HG02588 (cell line): ENCODE results near the gene PTMS.

Source experiments
- ATAC-seq: cut with Tn5 transposase; IDR thresholded peaks from one replicate; pipeline ENCODE4 v1.9.1; 2021; ENCODE audit warnings: mild to moderate bottlenecking, moderate library complexity; ENCODE audit not compliant: unreplicated experiment

The PTMS gene

DNA sequence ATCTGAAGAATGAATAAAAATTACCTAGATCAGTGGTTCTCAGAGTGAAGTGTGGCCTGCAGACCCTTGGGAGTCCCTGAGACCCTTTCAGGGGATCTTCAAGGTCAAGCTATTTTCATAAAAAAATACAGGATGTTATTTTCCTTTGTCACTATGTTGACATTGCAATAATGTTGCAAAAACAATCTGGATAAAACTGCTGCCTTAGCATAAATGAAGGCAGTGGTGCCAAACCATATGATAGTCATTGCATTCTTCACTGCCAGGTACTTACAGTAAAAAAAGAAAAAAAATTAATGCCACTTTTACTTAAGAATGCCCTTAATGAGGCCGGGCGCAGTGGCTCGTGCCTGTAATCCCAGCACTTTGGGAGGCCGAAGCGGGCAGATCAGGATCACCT lies 21.1 kb downstream of the PTMS start:
- ATAC-seq = no peak

DNA sequence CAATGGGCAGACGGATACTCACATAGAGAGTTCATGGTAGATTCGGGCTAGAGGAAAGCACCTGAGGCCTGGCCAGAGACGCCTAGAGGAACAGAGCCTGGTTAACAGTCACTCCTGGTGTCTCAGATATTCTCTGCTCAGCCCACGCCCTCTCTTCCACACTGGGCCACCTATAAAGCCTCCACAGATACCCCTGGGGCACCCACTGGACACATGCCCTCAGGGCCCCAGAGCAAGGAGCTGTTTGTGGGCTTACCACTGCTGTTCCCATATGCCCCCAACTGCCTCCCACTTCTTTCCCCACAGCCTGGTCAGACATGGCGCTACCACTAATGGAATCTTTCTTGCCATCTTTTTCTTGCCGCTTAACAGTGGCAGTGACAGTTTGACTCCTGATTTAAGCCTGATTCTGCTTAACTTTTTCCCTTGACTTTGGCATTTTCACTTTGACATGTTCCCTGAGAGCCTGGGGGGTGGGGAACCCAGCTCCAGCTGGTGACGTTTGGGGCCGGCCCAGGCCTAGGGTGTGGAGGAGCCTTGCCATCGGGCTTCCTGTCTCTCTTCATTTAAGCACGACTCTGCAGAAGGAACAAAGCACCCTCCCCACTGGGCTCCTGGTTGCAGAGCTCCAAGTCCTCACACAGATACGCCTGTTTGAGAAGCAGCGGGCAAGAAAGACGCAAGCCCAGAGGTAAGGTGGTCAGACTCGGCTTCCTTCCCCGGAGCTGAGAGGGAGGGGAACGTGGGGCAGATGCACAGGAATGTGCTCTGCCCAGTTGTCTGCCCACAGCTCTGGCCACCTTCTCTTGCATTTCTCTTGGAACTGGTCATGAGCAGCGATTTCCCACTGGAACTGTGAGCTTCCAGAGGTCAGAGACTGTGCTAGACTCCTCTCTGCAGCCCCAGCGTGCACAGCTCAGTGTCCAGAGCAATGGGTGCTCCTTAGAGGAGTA lies 23.1 kb downstream of the PTMS start, which contains the start of gene CD4:
CD4 (plus strand) TSS at position 557 of the 953 bp plus-strand sequence. CDS start 10,611 bp downstream, outside the sequence.
- ATAC-seq = no peak

DNA sequence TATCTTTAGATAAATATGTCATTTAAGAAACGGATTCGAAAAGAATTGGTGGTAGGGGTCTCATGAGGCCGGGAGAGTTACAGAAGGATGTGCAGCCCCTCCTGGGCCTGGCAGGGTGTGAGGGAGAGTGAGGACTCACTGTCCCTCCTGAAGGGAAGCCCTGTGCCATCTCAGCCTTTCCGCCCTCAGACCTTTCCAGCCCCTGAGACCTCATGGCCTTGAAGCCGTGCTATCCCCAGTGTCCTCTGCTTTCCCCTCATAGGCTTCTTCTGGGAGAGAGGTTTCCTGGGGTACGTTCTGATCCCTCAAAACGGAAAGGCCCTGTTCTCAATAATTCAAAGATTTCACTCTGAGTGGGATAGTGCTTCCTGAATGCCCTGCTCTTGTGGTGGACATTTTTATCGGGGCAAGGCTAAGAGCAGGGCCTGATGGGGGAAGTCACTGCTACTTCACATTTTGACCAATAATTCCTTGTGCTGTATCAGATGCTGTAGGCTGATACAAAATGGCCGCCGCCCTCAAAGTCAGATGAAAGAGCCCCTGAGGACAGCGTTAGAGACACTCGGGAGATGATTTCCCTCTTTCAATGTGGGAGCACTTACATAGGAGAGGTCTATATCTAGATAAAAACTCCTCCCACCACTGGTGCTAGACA lies 24.5 kb downstream of the PTMS start:
- no peak for ATAC-seq

DNA sequence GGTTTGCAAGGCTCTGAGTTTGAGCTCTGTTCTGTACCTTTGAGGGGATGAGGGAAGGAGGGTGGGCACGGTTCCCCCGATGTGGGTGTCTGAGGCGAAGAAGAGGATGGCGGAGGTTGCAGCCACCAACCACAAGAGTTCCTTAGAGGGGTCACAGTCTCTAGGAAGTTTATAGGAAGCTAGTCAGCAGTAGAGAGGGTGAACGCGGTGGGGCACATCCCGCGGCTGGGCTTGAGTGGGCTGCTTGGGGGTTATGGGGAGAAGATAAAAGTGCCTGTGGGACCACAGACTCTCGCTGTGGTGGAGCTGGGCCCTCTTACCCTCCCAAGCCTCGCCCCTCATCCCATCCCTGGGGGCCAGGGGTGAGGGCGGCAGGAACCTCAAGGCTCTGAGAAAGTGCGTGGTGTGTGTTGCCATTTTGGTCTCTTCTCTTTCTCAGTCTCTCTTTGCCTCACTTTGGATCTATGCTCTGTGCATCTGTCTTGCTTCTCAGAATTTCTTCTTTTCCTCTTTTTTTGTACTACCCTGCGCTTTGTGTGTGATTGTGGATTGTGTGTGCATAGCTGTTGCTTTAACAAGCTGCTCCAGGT lies 25.9 kb downstream of the PTMS start:
- ATAC-seq = no peak

DNA sequence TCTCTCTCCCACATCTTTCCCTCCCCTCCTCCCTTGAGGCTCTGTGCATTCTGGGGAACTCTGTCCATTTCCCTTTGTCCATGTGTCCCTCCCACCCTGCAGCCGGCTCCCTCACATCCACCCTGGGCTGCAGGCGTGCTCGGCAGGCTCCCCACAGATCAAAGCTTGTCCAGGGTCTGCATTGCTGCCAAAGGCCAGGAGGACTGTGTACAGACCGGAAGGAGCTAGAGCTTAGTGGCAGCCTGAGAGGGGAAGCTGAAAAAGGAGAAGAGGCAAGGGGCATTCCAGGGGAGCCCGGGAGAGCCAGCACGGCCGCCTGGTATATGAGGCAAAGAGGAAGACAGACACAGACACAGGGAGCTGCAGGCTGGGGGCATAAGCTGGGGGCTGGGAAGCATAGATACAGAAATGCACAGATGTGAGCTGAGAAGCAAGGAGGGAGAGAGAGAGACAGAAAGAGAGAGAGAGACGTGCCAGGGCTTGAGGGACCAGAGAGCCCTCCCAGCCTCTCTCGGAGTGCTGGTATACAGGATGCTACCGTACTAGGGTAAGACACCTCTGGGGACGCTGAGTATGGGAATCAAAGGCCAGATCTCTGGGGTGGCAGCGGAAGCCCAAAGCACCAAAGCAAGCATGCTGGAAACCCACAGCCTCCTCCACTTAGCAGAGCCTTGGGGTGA lies 26.5 kb downstream of the PTMS start:
- ATAC-seq = peak; percentile 50

DNA sequence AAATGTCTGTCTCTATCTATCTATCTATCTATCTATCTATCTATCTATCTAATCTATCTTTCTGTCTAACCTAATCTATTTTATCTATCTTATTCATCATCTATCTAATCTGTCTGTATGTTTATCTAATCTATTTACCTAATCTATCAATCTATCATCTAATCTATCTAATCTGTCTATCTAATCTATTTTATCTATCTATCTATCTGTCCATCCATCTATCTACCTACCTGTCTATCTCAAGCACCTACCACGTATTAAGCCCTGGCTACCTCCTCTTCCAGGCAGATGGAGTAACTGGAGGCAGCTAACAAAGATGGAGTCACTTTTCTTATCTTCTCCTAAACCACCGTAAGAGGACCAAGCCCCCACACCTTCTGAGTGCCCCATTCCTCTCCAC lies 28.9 kb downstream of the PTMS start:
- ATAC-seq = no peak

DNA sequence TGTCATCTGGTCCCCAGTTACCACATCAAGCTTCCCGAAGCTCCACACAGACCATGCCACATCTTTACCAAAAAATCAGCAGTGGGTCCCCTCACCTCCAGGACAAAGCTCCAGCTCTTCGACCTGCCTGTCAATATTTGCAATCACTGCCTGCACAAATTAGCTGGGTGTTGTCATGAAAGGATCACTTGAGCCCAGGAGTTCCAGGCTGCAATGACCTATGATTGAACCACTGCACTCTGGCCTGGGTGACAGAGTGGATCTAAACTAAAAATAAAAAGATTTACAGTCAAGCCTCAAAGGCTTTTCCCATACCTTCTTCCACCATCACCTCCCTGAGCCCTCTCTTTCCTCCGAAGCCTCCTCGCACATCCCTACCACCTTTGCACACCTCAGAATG lies 30.4 kb downstream of the PTMS start:
- ATAC-seq = no peak

DNA sequence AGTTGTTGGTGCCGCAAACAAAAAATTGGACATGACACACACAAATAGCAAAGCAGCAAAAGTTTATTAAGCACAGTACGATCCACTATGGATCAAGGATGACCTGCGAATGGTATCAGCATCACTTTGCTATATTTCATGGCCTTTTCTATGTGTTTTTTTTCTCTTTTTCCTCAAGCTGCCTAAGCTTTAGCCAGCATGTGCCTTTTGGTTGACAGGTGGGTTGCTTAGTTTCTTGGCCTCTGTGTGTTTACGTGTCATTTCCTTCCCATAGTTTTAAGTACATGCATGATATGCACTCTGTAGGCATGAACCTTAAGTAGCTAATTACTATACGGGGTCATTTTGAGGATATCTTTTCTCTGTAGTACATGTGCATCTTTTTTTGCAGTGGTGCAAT lies 33.0 kb downstream of the PTMS start:
- ATAC-seq = no peak

DNA sequence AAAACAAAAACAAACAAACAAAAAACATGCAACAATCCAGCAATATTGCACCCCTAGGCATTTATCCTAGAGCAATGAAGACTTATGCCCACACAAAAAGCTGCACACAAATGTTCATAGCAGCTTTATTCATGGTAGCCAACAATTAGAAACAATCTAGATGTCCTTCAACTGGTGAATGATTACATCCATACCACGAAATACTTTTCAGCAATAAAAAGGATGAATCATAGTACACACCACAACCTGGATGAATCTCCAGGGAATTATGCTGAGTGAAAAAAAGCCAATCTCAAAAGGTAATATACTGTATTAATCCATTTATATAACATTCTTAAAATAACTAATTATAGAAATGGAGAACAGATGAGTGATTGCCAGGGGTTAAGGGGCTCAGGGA lies 41.0 kb downstream of the PTMS start:
- ATAC-seq = no peak

DNA sequence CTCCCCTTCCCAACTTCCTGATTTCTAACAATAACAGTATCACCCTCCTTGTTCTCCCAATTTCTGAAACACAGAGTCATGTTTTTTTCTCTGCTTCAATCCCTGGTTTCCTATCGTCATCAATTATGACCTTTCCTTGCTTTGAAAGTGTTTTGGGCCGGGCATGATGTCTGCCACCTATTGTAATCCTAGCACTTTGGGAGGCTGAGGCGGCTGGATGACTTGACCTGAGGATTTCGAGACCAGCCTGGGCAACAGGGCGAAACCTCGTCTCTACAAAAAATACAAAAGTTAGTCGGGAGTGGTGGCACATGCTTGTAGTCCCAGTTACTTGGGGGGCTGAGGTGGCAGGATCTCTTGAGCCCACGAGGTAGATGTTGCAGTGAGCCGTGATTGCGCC lies 42.9 kb downstream of the PTMS start:
- no peak for ATAC-seq

DNA sequence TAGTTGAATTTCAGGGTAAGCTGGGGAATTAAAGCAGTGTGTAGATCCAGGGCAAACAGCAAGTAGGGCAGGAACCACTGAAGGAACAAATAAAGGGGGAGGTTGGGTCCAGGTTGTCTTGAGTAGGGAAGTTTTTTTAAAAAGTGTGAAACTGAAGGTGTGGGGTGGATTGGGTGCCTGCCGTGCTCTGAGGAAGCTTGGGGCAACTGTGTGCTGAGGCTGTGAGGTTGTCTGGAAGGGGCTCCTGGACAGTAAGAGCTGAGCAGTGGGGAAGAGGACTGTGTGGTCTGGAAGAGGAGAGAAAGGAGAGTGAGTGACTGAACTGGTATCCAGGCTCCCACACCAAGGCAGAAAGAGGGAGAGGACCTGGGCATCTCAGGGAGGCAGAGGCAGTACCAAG lies 44.6 kb downstream of the PTMS start:
- no peak for ATAC-seq

DNA sequence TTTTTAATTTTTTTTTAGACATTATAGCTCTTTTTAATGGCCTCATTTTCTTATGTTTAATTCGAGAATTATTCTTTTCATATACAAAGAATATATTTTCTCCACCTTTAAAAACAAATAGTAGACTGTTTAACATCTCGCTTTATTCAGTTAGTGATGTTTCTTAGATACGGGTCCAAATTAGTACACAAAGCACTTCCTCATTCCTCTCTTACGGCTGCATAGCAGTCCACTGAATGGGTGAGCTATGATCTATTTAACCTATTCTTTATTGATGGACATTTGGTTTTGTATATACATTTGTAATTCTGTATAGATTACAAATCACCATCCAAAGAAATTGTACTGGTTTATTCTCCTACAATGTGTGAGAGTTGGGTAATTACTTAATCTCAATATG lies 47.2 kb downstream of the PTMS start:
- ATAC-seq = no peak

DNA sequence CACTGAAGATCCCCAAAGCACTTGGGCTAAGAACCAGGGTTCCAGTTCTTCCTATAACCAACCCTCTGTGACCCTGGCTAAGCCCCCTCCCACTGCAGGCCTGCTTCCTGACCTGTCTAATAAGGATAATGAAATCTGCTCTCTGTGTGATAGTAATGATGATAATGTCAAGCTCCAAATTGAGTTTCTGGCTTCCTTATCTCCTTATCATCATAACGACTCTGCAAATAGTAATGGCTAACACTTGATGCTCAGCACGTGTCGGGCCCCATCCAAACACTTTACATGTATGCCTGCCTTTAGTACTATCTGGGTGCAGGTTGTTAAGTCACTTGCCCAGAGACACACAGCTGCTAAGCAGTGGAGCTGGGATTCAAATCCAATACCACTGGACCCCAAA lies 50.4 kb downstream of the PTMS start:
- no peak for ATAC-seq

DNA sequence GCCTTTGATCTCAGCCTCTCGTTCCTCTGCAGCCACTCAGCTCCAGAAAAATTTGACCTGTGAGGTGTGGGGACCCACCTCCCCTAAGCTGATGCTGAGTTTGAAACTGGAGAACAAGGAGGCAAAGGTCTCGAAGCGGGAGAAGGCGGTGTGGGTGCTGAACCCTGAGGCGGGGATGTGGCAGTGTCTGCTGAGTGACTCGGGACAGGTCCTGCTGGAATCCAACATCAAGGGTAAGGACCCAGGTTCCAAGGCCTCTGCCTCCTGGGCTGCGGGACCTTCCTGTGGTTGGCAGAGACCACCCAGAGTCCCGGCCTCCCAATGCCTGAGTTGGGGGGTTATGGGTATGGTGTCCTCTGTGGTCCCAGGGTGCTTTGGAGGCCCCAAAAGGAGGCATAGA lies 50.9 kb downstream of the PTMS start:
- no peak for ATAC-seq

DNA sequence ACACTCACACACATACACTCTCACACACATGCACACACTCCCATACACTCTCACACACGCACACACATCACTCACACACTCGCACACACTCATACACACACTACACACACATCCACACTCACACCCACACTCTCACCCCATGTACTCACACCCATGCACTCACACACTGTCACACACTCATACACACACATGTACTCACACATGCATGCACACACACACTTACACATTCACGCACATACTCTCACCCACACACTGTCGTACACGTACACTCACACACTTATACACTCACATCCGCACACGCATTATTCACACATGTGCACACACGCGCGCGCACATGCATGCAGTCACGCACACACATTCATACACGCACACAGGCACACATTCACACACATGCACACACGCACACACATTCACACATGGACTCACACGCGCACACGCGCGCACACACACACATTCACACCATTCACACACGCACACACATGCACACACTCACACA lies 51.5 kb downstream of the PTMS start:
- ATAC-seq = no peak

DNA sequence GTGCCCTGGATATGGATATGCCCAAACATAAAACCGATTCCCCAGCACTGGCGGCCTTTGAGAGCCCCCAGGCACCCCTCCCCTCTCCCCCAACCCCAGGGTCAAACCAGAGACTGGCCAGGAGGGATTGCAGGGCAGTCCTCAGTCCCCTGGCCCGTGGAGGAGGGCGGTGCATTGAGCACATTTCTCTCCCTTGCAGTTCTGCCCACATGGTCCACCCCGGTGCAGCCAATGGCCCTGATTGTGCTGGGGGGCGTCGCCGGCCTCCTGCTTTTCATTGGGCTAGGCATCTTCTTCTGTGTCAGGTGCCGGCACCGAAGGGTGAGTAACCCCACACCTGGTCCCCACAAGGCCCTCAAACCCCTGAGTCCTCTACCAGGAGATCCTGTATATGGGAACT lies 52.1 kb downstream of the PTMS start:
- no peak for ATAC-seq

DNA sequence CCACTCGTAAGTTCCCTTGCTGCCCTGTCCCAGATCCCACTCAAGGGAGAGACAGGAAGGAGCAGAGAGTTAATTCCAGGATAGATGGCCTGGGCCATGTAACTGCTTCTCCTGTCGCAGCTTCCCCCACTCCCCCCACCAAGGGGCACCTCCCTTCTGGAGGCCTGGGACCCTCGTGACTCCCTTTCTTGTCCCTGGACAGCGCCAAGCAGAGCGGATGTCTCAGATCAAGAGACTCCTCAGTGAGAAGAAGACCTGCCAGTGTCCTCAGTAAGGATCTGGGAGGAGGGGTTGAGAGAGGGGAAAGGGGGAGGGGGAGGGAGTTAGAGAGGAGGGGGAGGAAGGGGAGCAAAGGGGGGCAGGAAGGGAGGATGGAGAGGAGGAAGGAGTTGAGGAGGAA lies 52.5 kb downstream of the PTMS start:
- ATAC-seq = no peak

DNA sequence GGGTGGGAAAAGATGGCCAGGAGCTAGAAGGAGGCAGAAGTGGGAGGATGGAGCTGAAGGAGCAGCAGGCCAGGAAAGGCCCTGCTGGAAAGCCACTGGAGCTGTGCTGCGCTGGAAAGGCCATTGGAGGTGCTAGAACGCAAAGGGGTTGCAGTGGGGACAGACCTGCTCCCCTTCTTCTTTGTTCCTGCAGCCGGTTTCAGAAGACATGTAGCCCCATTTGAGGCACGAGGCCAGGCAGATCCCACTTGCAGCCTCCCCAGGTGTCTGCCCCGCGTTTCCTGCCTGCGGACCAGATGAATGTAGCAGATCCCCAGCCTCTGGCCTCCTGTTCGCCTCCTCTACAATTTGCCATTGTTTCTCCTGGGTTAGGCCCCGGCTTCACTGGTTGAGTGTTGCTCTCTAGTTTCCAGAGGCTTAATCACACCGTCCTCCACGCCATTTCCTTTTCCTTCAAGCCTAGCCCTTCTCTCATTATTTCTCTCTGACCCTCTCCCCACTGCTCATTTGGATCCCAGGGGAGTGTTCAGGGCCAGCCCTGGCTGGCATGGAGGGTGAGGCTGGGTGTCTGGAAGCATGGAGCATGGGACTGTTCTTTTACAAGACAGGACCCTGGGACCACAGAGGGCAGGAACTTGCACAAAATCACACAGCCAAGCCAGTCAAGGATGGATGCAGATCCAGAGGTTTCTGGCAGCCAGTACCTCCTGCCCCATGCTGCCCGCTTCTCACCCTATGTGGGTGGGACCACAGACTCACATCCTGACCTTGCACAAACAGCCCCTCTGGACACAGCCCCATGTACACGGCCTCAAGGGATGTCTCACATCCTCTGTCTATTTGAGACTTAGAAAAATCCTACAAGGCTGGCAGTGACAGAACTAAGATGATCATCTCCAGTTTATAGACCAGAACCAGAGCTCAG lies 53.2 kb downstream of the PTMS start:
- no peak for ATAC-seq

DNA sequence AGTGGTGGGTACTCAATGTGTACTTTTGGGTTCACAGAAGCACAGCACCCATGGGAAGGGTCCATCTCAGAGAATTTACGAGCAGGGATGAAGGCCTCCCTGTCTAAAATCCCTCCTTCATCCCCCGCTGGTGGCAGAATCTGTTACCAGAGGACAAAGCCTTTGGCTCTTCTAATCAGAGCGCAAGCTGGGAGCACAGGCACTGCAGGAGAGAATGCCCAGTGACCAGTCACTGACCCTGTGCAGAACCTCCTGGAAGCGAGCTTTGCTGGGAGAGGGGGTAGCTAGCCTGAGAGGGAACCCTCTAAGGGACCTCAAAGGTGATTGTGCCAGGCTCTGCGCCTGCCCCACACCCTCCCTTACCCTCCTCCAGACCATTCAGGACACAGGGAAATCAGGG lies 54.0 kb downstream of the PTMS start:
- ATAC-seq = no peak
